Activated CD4-positive, alpha-beta T cell treated with anti-CD3 and anti-CD28 coated beads for 48 hours (primary cell): ENCODE data around the gene LDOC1.
"Not testable (repeated sequence)": the region's sequence is repeated elsewhere in the genome, so short reads cannot be mapped to it uniquely, and the experiment has no call there.

Experiments used
- DNase-seq: peaks from one replicate; pipeline ENCODE4 v3.0.0-alpha.2; 2020

Gene LDOC1

GRCh38 chrX:141176586-141177451, at the start of gene LDOC1:
Gene LDOC1, minus strand, starts transcription at chrX:141177129. Its CDS starts 108 bp downstream, at chrX:141177021.
- peak; percentile 79 for DNase-seq

DNA sequence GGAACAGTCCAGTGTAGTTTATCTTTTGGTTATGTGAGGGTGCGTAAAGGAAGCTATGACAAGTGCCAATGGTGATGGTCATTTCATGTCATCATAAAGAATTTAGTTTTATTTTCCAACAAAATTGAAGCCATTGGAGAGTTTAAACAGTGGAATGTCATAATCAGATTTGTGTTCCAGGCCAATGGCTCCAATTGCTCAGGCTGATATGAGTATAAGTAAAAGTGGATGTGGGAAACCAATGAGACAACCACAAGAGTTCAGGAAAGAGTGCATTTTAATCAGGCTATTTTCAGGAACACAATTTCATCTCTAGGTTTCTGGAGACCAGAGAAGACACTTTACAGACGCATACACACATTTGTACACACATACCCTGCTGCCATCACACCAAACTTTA, 44.7 kb upstream of the LDOC1 start:
- DNase-seq = no peak

DNA sequence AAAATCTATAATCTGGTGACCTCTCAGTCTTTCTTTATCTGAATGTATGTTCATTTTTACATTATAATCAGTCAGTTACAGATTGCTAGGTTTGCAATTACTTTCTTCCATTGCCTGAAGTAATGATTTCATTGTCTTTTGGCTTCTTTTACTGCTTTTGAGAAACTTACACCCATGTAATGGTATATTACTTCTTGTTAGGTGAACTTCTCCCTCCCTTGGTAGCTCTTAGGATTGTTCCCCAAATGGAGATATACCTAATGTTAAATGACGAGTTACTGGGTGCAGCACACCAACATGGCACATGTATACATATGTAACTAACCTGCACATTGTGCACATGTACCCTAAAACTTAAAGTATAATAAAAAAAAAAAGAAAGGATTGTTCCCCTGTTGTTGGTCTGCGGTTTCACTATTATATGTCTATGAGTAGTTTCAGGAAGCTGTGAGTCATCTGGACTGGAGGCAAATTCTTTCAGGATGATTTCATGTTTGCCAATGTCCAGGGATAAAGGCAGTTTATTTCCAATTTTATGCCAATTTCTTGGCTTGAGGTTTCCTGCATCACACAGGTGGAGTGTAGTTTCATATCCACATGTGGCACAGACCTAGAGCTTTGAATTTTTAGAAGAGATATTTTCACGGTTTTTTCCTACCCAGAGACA, 43.5 kb upstream of the LDOC1 start:
- no peak for DNase-seq

GRCh38 chrX:141214196-141214595, 37.3 kb upstream of the LDOC1 start:
- no peak for DNase-seq

GRCh38 chrX:141201962-141202361, 25.0 kb upstream of the LDOC1 start:
- no peak for DNase-seq

DNA sequence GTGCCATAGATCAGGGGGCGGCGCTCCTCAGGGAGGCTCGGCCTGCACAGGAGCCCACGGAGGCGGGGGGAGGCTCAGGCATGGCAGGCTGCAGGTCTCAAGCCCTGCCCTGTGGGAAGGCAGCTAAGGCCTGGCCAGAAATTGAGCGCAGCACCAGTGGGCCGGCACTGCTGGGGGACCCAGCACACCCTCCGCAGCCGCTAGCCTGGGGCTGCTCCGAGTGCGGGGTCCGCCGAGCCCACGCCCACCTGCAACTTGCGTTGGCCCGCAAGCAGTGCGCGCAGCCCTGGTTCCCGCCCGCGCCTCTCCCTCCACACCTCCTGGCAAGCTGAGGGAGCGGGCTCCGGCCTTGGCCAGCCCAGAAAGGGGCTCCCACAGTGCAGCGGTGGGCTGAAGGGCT, 11.6 kb upstream of the LDOC1 start:
- DNase-seq = not testable (repeated sequence)

GRCh38 chrX:141185366-141185765, 8.4 kb upstream of the LDOC1 start:
- no peak for DNase-seq

DNA sequence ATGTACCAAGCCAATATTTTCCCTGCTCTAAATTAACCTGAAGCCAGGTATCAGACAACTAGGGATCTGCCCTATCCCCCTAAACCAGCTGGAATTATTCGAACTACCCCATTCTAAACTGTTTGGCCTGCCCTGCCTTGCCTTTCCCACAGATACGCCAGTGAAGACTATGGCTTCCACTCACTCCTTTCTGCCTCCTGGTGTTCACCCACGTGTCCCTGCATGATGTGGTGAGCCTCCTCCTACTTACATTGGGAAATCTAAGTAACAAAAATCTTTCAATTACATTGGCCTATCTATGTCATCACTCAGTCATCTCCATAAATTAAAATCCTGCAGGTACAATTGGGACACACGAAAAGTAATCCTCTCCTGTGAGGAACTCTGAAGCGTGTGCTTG, 6.1 kb upstream of the LDOC1 start:
- no peak for DNase-seq

GRCh38 chrX:141180851-141181250, 3.9 kb upstream of the LDOC1 start:
- DNase-seq = no peak

- no peak for DNase-seq
Measured at GRCh38 chrX:141175786-141176185, 1.1 kb downstream of the LDOC1 start.

- DNase-seq = no peak
Measured at GRCh38 chrX:141164406-141164805, 12.5 kb downstream of the LDOC1 start.

- DNase-seq = no peak
Measured at GRCh38 chrX:141158084-141158483, 18.8 kb downstream of the LDOC1 start.

- DNase-seq = not testable (repeated sequence)
Measured at GRCh38 chrX:141155231-141155630, 21.7 kb downstream of the LDOC1 start.

- DNase-seq = no peak
Measured at GRCh38 chrX:141142946-141143345, 34.0 kb downstream of the LDOC1 start.

- DNase-seq = no peak
Measured at GRCh38 chrX:141133272-141133671, 43.7 kb downstream of the LDOC1 start.

DNA sequence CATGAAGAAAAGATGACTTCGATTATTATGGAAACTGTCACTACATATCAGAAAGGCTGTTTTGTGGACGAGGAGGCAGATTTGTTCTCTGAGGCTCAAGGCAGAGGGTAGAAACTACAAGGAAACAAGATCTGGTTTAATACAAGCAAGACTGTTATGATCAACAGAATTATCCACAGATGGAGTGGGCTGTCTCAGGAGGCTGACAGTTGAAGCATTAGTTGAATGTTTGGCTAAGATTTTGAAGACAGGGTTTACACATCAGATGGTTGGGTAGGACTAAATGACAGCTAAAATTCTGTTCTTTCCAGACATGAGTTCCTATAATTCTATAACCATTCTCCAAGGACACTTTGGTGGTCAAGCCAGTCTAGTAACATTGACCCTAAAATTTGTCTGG, 49.8 kb downstream of the LDOC1 start:
- DNase-seq = no peak
